AG04449 (cell line): ENCODE data around the gene ZNF283.

Experiments used
- CTCF ChIA-PET: fragments of 350-600 bp; formaldehyde crosslinking; extraction: SDS; loops from one replicate; lab custom pipeline; 2021; ENCODE audit warnings: antibody characterized with exemption; lab: Yijun Ruan, JAX
- POLR2A ChIA-PET: fragments of 400-600, 350-600 bp; formaldehyde crosslinking; extraction: SDS; loops from one replicate; lab custom pipeline; 2020; ENCODE audit warnings: antibody characterized with exemption, inconsistent platforms; lab: Yijun Ruan, JAX
- DNase-seq: peaks from one replicate; pipeline ENCODE4 v3.0.0-alpha.2; 2010; ENCODE audit warnings: low read depth, low spot score
- H3K4me3 ChIP-seq: 2 replicates; pipeline ENCODE4 v1.5.1; 2011; ENCODE audit warnings: low read depth, mild to moderate bottlenecking, control low read depth, low read length
- CTCF ChIP-seq: IDR thresholded peaks from one replicate; pipeline ENCODE4 v1.5.1; 2011; ENCODE audit warnings: mild to moderate bottlenecking, moderate library complexity, low read length, control low read depth, inconsistent platforms; ENCODE audit not compliant: insufficient read depth; ENCODE audit errors: missing control alignments

Gene ZNF283

GRCh38 chr19:43872547-43873336, 45.6 kb downstream of the ZNF283 start:
- DNase-seq = no peak

GRCh38 chr19:43880483-43880882, 53.4 kb downstream of the ZNF283 start:
- ChIA-PET CTCF (no interaction called here), POLR2A (no interaction called here)
- DNase-seq = no peak
- no peak overlapping the region for H3K4me3 ChIP-seq
- TF ChIP-seq CTCF = no peak

More at GRCh38 chr19:43872547-43873336, 45.6 kb downstream of the ZNF283 start:
- TF ChIP-seq CTCF = no peak
- H3K4me3 ChIP-seq = no peak overlapping the region
- POLR2A ChIA-PET = no interaction called here
- CTCF ChIA-PET = no interaction called here

- H3K4me3 ChIP-seq = no peak within 1 kb of the TSS
- no peak for DNase-seq
- POLR2A ChIA-PET = no interaction called here
- no peak for TF ChIP-seq CTCF
- CTCF ChIA-PET = no interaction called here
These were observed 56.7 kb downstream of the ZNF283 start, which contains the start of gene ZNF404 for GRCh38 chr19:43883864-43884263. Gene ZNF404, minus strand, starts transcription at chr19:43883964.

- ChIA-PET CTCF (no interaction called here), POLR2A (no interaction called here)
- TF ChIP-seq CTCF = no peak
- no peak for DNase-seq
- no peak overlapping the region for H3K4me3 ChIP-seq
These were observed 68.7 kb downstream of the ZNF283 start for GRCh38 chr19:43895727-43896308.
